Peyer's patch (tissue), 4 donors: Measurements from ENCODE around the gene ERC1. TPM values are rescaled to one million over a fixed set of nuclear protein-coding genes. Genes with fewer than 3 reads are reported as not detected.

Source experiments
- DNase-seq, 3 donors: peaks; one replicate each; pipeline ENCODE4 v3.0.0-alpha.2; 2017 to 2019
- H3K27ac ChIP-seq, 4 donors: fragments of 200-600 bp; sonication (generic); one replicate each; pipeline ENCODE4 v1.5.1; 2016 to 2019
- H3K27me3 ChIP-seq, 2 donors: fragments of 200-600 bp; sonication (generic); one replicate each; pipeline ENCODE4 v1.5.1; 2019
- H3K36me3 ChIP-seq, 3 donors: fragments of 200-600 bp; sonication (generic); one replicate each; pipeline ENCODE4 v1.5.1; 2016 to 2019
- H3K4me1 ChIP-seq, 4 donors: fragments of 200-600 bp; sonication (generic); one replicate each; pipeline ENCODE4 v1.5.1; 2016 to 2019
- H3K4me3 ChIP-seq, 4 donors: fragments of 200-600 bp; sonication (generic); 1 replicate in 3 of 4; 2 replicates in 1 of 4; pipeline ENCODE4 v1.5.1; 2016 to 2019; ENCODE audit warnings: mild to moderate bottlenecking in 1 of 4
- H3K9me3 ChIP-seq, 4 donors: fragments of 200-600 bp; sonication (generic); one replicate each; pipeline ENCODE4 v1.5.1; 2016 to 2019; ENCODE audit warnings: mild to moderate bottlenecking in 1 of 4
- POLR2A ChIP-seq, 2 donors: fragments of 450-650 bp; IDR thresholded peaks; one replicate each; pipeline ENCODE4 v1.5.1; 2017; ENCODE audit warnings: antibody characterized with exemption in 2 of 2, mild to moderate bottlenecking in 2 of 2, moderate library complexity in 2 of 2
- total RNA-seq, 4 donors: library from RNA; depleted of rRNA; stranded (reverse); fragments of >200 nt; gene quantifications; one replicate each; pipeline ENCODE4 v1.1.0, GENCODE V29; 2016
- TF ChIP-seq, protein P1 (sequence below), 6 experiments: fragments of 450-650 bp in 4 of 6; fragments of 200-600 bp in 2 of 6; sonication (generic) in 1 of 6; IDR thresholded peaks; one replicate each; pipeline ENCODE4 v1.5.1; 2017 to 2019; ENCODE audit warnings: antibody characterized with exemption in 6 of 6, mild to moderate bottlenecking in 3 of 6, moderate library complexity in 1 of 6

ERC1 gene
- total RNA-seq, 4 donors from 2014 or later, result 26.5 to 184 (median 31.7) TPM

DNA sequence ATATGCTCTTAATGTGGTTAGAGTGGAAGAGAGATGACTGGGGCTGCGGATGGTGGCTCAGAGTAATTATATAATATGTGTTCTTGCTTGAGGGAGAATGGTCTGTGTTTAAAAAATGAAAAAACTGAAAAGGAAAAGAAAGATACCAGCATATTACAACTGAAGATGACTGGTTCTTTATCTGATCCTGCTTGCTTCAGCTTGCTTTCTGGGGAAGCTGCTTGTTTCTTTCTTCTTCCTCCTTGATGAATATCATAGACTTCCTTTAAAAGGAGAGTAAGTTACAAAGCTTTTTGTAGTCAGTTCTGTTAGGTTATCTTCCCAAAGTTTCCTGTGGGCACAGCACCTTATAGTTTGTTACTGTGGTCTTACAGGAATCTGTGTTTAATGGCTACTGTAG lies 210.9 kb downstream of the ERC1 start:
- no peak for DNase-seq
- Histone ChIP-seq H3K27me3 (no peaks in the 10 kb centered on the region), H3K36me3 (no peaks in the 10 kb centered on the region), H3K4me1 (peaks cover 0 to 7% (median 0%) of the 10 kb centered on the region in 4 donors), H3K4me3 (no peak overlapping the region), H3K9me3 (peaks cover 0 to 3% (median 0%) of the 10 kb centered on the region in 4 donors), H3K27ac (no peak overlapping the region)
- TF ChIP-seq, protein P1, sequence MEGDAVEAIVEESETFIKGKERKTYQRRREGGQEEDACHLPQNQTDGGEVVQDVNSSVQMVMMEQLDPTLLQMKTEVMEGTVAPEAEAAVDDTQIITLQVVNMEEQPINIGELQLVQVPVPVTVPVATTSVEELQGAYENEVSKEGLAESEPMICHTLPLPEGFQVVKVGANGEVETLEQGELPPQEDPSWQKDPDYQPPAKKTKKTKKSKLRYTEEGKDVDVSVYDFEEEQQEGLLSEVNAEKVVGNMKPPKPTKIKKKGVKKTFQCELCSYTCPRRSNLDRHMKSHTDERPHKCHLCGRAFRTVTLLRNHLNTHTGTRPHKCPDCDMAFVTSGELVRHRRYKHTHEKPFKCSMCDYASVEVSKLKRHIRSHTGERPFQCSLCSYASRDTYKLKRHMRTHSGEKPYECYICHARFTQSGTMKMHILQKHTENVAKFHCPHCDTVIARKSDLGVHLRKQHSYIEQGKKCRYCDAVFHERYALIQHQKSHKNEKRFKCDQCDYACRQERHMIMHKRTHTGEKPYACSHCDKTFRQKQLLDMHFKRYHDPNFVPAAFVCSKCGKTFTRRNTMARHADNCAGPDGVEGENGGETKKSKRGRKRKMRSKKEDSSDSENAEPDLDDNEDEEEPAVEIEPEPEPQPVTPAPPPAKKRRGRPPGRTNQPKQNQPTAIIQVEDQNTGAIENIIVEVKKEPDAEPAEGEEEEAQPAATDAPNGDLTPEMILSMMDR (IDR thresholded peaks at IDR 0.05), result no peak
- TF ChIP-seq POLR2A (IDR thresholded peaks at IDR 0.05), result no peak

DNA sequence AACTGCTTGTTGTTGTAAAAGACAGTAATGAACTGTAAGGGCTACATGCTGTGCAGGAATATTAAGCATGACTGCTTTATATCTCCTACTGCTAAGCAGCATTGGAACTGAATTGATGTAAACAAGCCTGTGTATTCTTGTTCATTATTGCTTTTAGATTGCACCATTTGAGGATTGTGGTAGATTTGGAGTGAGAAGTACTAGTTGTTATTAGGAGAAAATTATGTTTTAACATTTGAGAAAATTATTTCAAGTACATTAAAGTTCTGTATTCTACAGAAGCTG lies 212.7 kb downstream of the ERC1 start:
- Histone ChIP-seq H3K4me3 (no peak overlapping the region), H3K27ac (peak overlapping the region in 1 of 4 donors; percentile 9), H3K9me3 (peaks cover 0 to 3% (median 0%) of the 10 kb centered on the region in 4 donors), H3K36me3 (no peaks in the 10 kb centered on the region), H3K27me3 (no peaks in the 10 kb centered on the region), H3K4me1 (peaks cover 0 to 7% (median 0%) of the 10 kb centered on the region in 4 donors)
- DNase-seq, result no peak
- TF ChIP-seq, protein P1 (IDR thresholded peaks at IDR 0.05), result no peak
- TF ChIP-seq POLR2A (IDR thresholded peaks at IDR 0.05), result no peak

DNA sequence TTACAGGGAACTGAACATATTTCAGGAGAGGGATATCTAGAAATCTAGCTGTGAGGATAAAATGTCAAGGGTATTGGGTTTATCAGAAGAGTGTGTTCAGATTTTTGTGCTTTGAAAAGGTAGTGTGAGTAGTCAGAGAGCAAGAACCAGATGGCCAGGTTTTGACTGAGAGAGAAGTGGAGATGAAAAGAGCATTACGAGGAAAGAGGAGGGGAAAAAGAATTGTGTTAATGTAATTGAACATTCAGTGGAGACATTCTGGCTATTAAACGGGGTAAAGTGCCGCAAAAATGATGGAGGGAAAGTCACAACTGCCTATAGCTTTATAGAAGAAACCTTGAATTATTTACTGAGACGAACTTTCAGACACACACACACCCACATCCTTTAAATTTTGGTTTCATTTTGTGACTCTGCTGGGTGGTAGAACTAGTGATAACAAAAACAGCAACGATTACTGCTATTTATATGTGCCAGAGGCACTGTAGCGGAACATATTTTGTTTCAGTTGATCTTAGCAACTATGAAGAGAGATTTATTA lies 213.6 kb downstream of the ERC1 start:
- no peak for TF ChIP-seq POLR2A (IDR thresholded peaks at IDR 0.05)
- TF ChIP-seq, protein P1 (IDR thresholded peaks at IDR 0.05), result no peak
- Histone ChIP-seq H3K27me3 (no peaks in the 10 kb centered on the region), H3K4me3 (peak overlapping the region; percentile 29 to 40 (median 34)), H3K9me3 (no peaks in the 10 kb centered on the region), H3K4me1 (peaks cover 0 to 7% (median 0%) of the 10 kb centered on the region in 4 donors), H3K36me3 (no peaks in the 10 kb centered on the region), H3K27ac (peak overlapping the region; percentile 46 to 70 (median 61))
- DNase-seq, result no peak

DNA sequence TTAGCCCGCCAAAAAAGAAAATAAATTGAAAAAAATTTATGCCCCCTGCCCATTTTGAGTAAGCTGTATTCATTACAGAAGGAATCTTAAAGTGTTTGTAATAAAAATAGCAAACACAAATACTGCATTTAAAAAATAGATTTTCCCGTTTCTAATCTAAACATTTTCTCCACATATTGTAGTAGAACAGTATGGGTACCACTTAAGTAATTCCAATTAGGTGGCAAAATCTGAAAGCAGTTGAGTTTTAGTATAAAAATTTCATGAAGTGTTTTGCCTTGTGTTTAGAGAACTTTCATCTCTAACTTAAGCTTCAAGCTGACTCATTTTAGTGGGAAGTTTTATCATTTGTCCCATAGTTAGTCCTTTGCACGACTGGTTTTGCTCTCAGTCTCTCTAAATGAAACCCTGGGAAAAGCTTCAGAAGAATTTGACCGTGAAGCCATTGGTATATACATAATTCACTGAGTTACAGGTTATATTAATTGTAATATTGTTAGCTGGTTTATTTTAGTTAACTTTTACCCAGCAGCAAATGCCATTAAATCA lies 214.6 kb downstream of the ERC1 start:
- H3K9me3 ChIP-seq, result no peaks in the 10 kb centered on the region
- no peaks in the 10 kb centered on the region for H3K36me3 ChIP-seq
- H3K27me3 ChIP-seq, result no peaks in the 10 kb centered on the region
- no peak overlapping the region for H3K4me3 ChIP-seq
- TF ChIP-seq, protein P1 (IDR thresholded peaks at IDR 0.05), result no peak
- no peak for TF ChIP-seq POLR2A (IDR thresholded peaks at IDR 0.05)
- no peak overlapping the region for H3K27ac ChIP-seq
- DNase-seq, result no peak
- H3K4me1 ChIP-seq, result peaks cover 0 to 7% (median 0%) of the 10 kb centered on the region in 4 donors

DNA sequence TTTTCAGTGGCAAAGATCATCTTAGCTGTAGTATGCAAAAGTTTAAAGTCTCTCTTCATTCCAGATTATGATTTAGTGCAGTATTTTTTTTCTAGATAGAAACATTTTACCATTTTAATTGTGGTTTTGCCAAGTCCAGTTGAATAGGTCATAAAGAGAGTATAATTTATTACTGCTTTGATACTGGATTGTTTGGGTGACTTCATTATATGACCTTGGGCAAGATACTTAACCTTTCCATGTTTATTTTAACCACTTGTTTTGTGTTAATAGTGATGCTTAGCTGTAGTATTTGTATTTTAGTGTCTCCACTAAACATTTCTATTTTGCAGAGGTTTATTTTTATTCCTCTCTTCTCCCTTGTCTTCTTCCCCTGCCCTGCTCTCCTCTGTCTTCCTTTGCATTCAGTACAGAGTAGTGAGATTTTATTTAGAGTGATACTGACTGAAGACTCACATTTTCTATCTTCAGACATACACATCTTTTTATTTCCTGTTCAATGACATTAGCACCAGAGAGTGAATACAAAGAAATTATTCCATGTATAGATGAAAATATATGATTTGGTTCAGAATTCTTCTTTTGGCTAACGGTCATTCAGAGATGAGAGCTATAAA lies 215.2 kb downstream of the ERC1 start:
- no peak overlapping the region for H3K4me3 ChIP-seq
- no peak overlapping the region for H3K27ac ChIP-seq
- no peak for DNase-seq
- H3K4me1 ChIP-seq, result peaks cover 0 to 7% (median 0%) of the 10 kb centered on the region in 4 donors
- no peaks in the 10 kb centered on the region for H3K9me3 ChIP-seq
- TF ChIP-seq POLR2A (IDR thresholded peaks at IDR 0.05), result no peak
- TF ChIP-seq, protein P1 (IDR thresholded peaks at IDR 0.05), result no peak
- H3K36me3 ChIP-seq, result no peaks in the 10 kb centered on the region
- H3K27me3 ChIP-seq, result no peaks in the 10 kb centered on the region
